ENCODE measurements around the gene FEN1. TPM values are rescaled to one million over a fixed set of nuclear protein-coding genes. Genes with fewer than 3 reads are reported as not detected.
A peak's percentile ranks its signal among the peaks of the same experiment; 100 is the strongest.

The FEN1 gene
- total RNA-seq = 10 to 100 TPM in 1 of 2 donors, 1 to 10 TPM in 1; 9.0 to 46.5 TPM
- 10 to 100 TPM in 1 of 2 donors, 1 to 10 TPM in 1; 4.5 to 10.0 TPM for polyA plus RNA-seq

GRCh38 chr11:61792310-61793082, at the start of gene FEN1, which contains the start of gene TMEM258:
Gene FEN1 (plus strand): TSS chr11:61792911. CDS start chr11:61795362, 2,451 bp downstream.
Gene TMEM258 (minus strand): TSS chr11:61792599. CDS start chr11:61792558, 41 bp downstream.
- Histone ChIP-seq H3K9ac (ENCODE audit: low read depth in 1 of 2, low read length in 2 of 2) (peak within 1 kb of the TSS; percentile 96 to 99), H3K4me3 (ENCODE audit: low read depth in 1 of 3, low read length in 3 of 3) (peak within 1 kb of the TSS; percentile 71 to 98 (median 91)), H3K36me3 (ENCODE audit: control insufficient read depth in 4 of 4, insufficient read depth in 3 of 4, low read depth in 1 of 4, low read length in 3 of 4) (peaks cover 9 to 26% (median 18%) of the 10 kb centered on the region in 4 donors), H3K9me3 (ENCODE audit: control insufficient read depth in 4 of 4, low read length in 3 of 4) (no peaks in the 10 kb centered on the region), H3K4me1 (ENCODE audit: control insufficient read depth in 4 of 4, insufficient read depth in 4 of 4, low read length in 3 of 4) (peaks cover 0 to 19% (median 17%) of the 10 kb centered on the region in 4 donors), H3K27me3 (ENCODE audit: control insufficient read depth in 4 of 4, insufficient read depth in 4 of 4, low read length in 3 of 4) (no peaks in the 10 kb centered on the region), H3K27ac (ENCODE audit: low read depth in 1 of 2, low read length in 2 of 2) (peak within 1 kb of the TSS; percentile 93 to 98)
- under 1% methylated on average over 61 of the region's 61 CpGs for WGBS
- DNase-seq (ENCODE audit: low spot score) = peak; percentile 89
- TF ChIP-seq RXRA (IDR thresholded peaks at IDR 0.05) (peak in 1 of 2 donors; percentile 6), SP1 (IDR thresholded peaks at IDR 0.05) (no peak), JUND (IDR thresholded peaks at IDR 0.05) (no peak), FOXA2 (IDR thresholded peaks at IDR 0.05) (no peak), HNF4G (IDR thresholded peaks at IDR 0.05) (no peak), TAF1 (conservative IDR thresholded peaks at IDR 0.05) (no peak), NR2F2 (IDR thresholded peaks at IDR 0.05) (no peak), ZBTB33 (IDR thresholded peaks at IDR 0.05) (no peak), HNF4A (conservative IDR thresholded peaks at IDR 0.05) (no peak), FOXA1 (IDR thresholded peaks at IDR 0.05) (no peak), GABPA (IDR thresholded peaks at IDR 0.05 in 1 of 2, conservative IDR thresholded peaks at IDR 0.05 in 1 of 2) (peak; percentile 95 to 99), YY1 (IDR thresholded peaks at IDR 0.05) (peak; percentile 94), REST (IDR thresholded peaks at IDR 0.05) (no peak), EGR1 (IDR thresholded peaks at IDR 0.05; ENCODE audit: low read depth in 2 of 2) (no peak), CTCF (IDR thresholded peaks at IDR 0.05; ENCODE audit: low read depth, low read length, missing input control) (no peak), ATF3 (IDR thresholded peaks at IDR 0.05) (no peak), MAX (IDR thresholded peaks at IDR 0.05) (peak; percentile 75), RAD21 (IDR thresholded peaks at IDR 0.05) (no peak)

Measured in liver (tissue), 9 donors.